GM21528 (cell line): ENCODE results near the gene SNRPA1.
"Not testable (repeated sequence)": the region's sequence is repeated elsewhere in the genome, so short reads cannot be mapped to it uniquely, and the experiment has no call there.

ENCODE experiments used
- ATAC-seq: cut with Tn5 transposase; IDR thresholded peaks from one replicate; pipeline ENCODE4 v1.9.1; 2021; ENCODE audit warnings: mild to moderate bottlenecking, moderate library complexity; ENCODE audit not compliant: unreplicated experiment, low FRiP score

The SNRPA1 gene

GRCh38 chr15:101294731-101295606 lies at the start of gene SNRPA1:
Gene SNRPA1, minus strand, starts transcription at chr15:101295248. Its CDS starts 70 bp downstream, at chr15:101295178.
- peak; percentile 83 for ATAC-seq

- no peak for ATAC-seq
Measured at GRCh38 chr15:101342056-101342455, 47.0 kb upstream of the SNRPA1 start.

- ATAC-seq: no peak
Measured at GRCh38 chr15:101338502-101339057, 43.5 kb upstream of the SNRPA1 start.

- no peak for ATAC-seq
Measured at GRCh38 chr15:101337976-101338375, 42.9 kb upstream of the SNRPA1 start.

GRCh38 chr15:101333907-101334789 lies 39.1 kb upstream of the SNRPA1 start:
- not testable (repeated sequence) for ATAC-seq

GRCh38 chr15:101332061-101332467 lies 37.0 kb upstream of the SNRPA1 start:
- ATAC-seq: no peak

- ATAC-seq: no peak
Measured at GRCh38 chr15:101329867-101330380, 34.9 kb upstream of the SNRPA1 start.

GRCh38 chr15:101329309-101329863 lies 34.3 kb upstream of the SNRPA1 start:
- no peak for ATAC-seq

GRCh38 chr15:101328001-101328400 lies 33.0 kb upstream of the SNRPA1 start:
- no peak for ATAC-seq

- ATAC-seq: no peak
Measured at GRCh38 chr15:101327147-101327740, 32.2 kb upstream of the SNRPA1 start.

GRCh38 chr15:101326462-101327146 lies 31.6 kb upstream of the SNRPA1 start:
- no peak for ATAC-seq

- no peak for ATAC-seq
Measured at GRCh38 chr15:101326026-101326315, 30.9 kb upstream of the SNRPA1 start.

- no peak for ATAC-seq
Measured at GRCh38 chr15:101325263-101326025, 30.4 kb upstream of the SNRPA1 start.

- ATAC-seq: no peak
Measured at GRCh38 chr15:101324524-101325177, 29.6 kb upstream of the SNRPA1 start.

- no peak for ATAC-seq
Measured at GRCh38 chr15:101323793-101324523, 28.9 kb upstream of the SNRPA1 start.

GRCh38 chr15:101322854-101323477 lies 27.9 kb upstream of the SNRPA1 start:
- no peak for ATAC-seq

- ATAC-seq: no peak
Measured at GRCh38 chr15:101322016-101322695, 27.1 kb upstream of the SNRPA1 start.
